IPS DF 4.7 (cell line): ENCODE data around the gene DUSP2.

Experiments used
- DNase-seq: peaks from one replicate; pipeline ENCODE4 v3.0.0-alpha.2; 2013; ENCODE audit warnings: low spot score; ENCODE audit errors: extremely low read depth

DUSP2 gene, protein sequence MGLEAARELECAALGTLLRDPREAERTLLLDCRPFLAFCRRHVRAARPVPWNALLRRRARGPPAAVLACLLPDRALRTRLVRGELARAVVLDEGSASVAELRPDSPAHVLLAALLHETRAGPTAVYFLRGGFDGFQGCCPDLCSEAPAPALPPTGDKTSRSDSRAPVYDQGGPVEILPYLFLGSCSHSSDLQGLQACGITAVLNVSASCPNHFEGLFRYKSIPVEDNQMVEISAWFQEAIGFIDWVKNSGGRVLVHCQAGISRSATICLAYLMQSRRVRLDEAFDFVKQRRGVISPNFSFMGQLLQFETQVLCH

DNA sequence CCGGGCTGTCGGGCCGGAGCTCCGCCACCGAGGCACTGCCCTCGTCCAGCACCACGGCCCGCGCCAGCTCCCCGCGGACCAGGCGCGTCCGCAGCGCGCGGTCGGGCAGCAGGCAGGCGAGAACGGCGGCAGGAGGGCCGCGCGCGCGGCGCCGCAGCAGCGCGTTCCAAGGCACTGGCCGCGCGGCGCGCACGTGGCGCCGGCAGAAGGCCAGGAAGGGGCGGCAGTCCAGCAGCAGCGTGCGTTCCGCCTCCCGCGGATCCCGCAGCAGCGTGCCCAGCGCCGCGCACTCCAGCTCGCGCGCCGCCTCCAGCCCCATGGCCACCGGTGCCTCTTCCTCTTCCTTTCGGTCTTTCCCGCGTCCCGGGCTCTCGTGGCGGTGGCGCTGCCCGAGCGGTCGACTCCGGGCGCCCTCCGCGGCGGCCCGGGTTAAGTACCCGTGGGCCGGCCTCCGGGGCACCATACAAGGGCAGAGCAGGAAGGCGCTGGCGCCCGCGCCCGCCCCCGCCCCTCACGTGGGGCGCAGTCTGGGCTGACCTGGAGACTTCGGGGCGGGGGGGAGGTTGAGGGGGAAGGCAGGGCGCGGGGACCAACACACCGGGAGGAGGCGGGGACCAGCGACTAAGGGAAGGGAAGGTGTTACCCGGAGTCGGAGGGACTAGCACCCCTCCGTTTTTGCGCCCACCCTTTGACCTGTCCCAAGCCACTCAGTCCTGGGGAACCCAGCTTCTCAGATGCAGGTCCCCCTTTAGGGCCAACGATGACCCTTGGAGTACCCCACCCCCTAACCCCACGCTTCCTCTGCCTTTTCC is at the start of gene DUSP2:
TSS of gene DUSP2 (minus strand) at position 405 of the 812 bp plus-strand sequence. CDS start at position 319, 86 bp downstream.
- no peak for DNase-seq

- no peak for DNase-seq
These were observed 46.9 kb upstream of the DUSP2 start for GRCh38 chr2:96191937-96192670.

DNA sequence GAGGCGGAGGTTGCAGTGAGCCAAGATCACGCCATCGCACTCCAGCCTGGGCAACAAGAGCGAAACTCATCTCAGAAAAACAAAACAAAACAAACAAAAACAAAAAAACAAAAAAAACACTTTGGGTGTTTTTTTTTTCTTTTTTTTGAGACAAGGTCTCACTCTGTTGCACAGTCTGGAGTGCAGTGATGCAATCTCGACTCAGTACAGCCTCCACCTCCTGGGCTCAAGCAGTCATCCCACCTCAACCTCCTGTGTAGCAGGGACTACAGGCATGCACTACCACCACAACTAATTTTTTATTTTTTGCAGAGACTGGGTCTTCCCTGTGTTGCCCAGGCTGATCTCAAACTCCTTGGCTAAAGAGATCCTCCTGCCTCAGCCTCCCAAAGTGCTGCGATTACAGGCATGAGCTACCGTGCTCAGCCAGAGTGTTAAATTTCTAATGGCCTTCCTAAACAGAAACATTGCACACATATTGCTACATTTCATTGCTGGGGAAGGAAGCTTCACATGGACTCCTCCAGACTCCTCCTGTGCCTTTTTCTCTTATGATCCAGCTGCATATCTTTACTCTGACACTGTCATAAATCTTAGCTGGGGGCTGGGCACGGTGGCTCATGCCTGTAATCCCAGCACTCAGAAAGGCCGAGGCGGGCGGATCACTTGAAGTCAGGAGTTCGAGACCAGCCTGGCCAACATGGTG is 43.7 kb upstream of the DUSP2 start:
- no peak for DNase-seq

DNA sequence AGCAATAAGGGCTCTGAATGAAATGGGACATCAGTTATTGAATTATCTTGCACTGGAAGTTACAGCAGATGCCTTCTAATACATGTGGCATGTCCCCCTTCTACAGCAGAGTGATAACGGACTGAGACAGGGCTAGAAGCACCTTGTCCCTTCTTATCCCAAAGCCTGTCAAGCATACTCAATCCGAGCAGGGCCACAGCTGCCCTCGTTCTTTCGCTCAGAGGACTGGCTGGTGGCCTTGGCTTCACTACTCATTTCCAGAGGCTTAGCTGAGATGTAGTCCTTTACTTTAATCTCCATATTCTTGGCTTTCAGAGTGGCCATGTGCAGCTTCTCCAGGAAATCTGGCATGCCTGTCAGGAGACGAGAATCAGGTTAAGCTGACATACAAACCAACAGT is 41.3 kb upstream of the DUSP2 start:
- no peak for DNase-seq

DNA sequence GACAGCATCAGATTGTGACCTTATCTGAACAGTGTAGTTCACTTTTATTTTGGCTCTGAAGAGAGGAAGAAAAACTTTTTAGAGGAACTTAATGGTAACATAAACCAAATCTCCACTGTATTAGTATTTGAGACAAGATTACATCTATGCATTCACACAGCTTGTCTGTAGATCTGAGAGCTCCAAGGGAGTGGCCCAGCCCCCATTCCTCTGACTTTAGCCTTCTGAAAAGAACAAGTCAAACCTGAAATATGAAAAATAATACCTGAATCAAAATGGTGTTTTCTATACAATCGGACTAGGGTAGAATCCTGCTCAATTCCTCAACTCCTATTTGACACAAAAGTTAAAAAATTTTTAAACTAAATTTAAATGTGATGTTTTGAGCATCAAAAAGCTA is 40.3 kb upstream of the DUSP2 start:
- no peak for DNase-seq

- no peak for DNase-seq
These were observed 39.7 kb upstream of the DUSP2 start for GRCh38 chr2:96184989-96185388.

DNA sequence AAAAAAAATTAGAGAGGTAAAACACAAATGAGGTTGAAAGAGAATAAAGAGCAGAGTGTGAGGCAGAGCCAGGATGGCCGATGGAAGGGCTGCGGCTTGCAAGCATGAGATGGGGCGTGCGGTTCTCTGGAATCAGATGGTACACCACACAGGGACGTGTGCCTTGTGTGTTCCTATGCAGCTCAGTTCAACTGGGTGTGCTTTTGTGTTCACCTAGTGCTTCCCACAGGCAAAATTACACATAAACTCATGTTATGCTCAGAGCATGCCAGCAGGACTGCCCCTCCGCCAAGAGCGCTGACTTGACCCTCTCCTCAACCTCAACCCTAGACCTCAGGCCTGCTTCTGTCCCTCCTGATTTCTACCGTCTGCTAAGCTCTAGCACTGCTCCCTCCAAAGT is 38.9 kb upstream of the DUSP2 start:
- no peak for DNase-seq

GRCh38 chr2:96181529-96181928 is 36.3 kb upstream of the DUSP2 start:
- DNase-seq = no peak

GRCh38 chr2:96180521-96180920 is 35.3 kb upstream of the DUSP2 start:
- DNase-seq = no peak

DNA sequence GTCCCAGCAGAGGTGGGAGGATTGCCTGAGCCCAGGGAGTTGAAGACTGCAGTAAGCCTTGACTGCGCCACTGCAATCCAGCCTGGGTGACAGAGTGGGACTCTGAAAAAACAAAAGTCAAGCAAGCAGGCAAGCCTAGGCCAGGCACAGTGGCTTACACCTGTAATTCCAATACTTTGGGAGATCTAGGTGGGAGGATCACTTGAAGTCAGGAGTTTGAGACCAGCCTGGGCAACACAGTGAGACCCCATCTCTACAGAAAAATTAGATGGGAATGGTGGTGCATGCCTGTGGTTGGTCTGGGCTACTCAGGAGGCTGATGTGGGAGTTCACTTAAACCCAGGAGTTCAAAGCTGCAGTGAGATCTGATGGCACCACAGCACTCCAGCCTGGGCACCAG is 34.8 kb upstream of the DUSP2 start:
- no peak for DNase-seq

DNA sequence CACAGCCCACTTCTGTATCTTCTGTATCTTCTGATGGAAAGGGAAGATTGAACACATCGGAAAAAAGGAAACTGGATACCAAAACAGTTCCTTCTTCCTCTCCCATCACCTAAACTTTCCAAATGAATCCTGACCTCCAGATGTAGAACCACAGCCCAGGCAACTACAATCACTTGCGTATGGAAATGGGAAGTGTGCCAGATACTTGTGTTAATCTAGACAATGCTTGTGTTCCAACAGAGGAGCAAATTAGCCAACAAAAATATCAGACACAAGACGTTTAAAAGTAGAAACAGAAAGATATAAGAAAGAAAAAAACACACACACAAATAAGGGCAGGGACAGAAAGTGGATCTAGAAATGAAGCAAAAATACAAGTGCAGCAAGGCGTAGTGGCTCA is 31.4 kb upstream of the DUSP2 start:
- no peak for DNase-seq

DNA sequence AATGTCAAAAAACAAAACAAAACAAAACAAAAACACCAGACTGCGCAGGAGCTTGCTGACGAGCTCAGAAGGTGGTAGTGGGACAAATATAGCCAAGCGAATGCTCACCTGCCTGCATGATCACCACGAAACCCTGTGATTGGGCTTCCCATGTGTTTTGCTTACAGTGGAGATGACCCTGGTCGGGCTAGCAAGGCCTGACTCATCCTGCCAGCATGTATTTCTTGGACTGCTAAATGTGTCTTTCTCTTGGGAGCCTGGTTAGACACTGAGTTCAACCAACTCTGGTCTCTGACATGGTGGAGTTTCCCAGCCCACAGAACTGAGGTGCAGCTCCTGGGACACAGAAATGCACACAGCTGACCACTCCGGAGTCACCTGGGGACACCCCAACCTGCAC is 30.7 kb upstream of the DUSP2 start:
- DNase-seq = no peak

GRCh38 chr2:96174251-96175144 is 29.3 kb upstream of the DUSP2 start:
- DNase-seq = peak; percentile 33

DNA sequence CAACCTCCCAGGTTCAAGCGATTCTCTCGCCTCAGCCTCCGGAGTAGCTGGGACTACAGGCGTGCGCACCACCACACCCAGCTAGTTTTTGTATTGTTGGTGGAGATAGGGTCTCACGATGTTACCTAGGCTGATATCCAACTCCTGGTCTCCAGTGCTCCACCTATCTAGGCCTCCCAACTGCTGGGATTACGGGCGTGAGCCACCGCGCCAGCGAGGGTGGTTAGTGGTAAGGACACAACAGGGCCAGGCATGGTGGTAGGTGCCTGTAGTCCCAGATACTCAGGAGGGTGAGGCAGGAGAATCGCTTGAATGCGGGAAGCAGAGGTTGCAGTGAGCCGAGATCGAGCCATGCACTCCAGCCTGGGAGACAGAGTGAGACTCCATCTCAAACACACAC is 26.6 kb upstream of the DUSP2 start:
- no peak for DNase-seq

GRCh38 chr2:96170626-96171025 is 25.4 kb upstream of the DUSP2 start:
- DNase-seq = no peak

- no peak for DNase-seq
These were observed 24.7 kb upstream of the DUSP2 start for GRCh38 chr2:96169868-96170507.

DNA sequence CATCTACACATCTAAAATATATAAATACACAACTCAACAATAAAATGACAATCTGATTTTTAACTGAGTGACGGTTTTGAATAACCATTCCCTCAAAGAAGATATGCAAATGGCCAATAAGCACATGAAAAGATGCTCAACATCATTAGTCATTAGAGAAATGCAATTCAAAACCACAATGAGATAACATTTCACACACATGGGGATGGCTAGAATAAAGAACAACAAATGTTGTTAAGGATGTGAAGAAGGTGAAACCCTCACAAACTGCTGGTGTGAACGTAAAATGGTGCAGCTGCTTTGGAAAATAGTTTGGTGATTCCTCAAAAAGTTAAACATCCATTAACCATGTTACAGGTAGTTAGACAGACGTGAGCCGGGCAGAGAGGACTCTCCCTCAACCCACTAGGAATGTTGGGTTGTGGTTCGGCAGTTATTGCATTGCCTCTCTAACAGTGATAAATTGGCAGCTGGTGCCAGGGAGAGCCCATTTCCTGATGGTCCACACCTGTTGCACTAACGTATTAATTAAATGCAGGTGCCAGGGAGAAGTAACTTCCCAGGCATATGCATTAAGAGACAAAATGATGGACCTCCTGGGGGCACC is 22.3 kb upstream of the DUSP2 start:
- DNase-seq = no peak

GRCh38 chr2:96164459-96165184 is 19.4 kb upstream of the DUSP2 start:
- no peak for DNase-seq
